B cell (primary cell): ENCODE results near the gene CDK6. TPM values are rescaled to one million over a fixed set of nuclear protein-coding genes. Genes with fewer than 3 reads are reported as not detected.

Experiments
- ATAC-seq: fragments of 200-7000 bp; cut with Tn5 transposase; one replicate; pipeline ENCODE4 v1.10.0; 2021; ENCODE audit warnings: low read depth, mild to moderate bottlenecking, moderate number of reproducible peaks, moderate library complexity
- CTCF ChIA-PET: fragments of 350-600 bp; sonication (Branson Sonifier 250); formaldehyde crosslinking; loops from one replicate; lab custom pipeline; 2021; ENCODE audit warnings: antibody characterized with exemption, inconsistent platforms; lab: Charles Lee
- POLR2A ChIA-PET: fragments of 350-600 bp; sonication (Branson Sonifier 250); formaldehyde crosslinking; loops from one replicate; lab custom pipeline; 2021; ENCODE audit warnings: antibody characterized with exemption; lab: Charles Lee
- DNase-seq: peaks from one replicate; pipeline ENCODE4 v3.0.0; 2013
- H2AFZ ChIP-seq: 2 replicates; pipeline ENCODE4 v1.6.1; 2012; ENCODE audit warnings: mild to moderate bottlenecking, low read depth, low read length; ENCODE audit not compliant: insufficient read depth, poor library complexity, severe bottlenecking
- H3K27ac ChIP-seq, 2 donors: 1 replicate in 1 of 2; 2 replicates in 1 of 2; pipeline ENCODE4 v1.5.1; 2012 to 2013; ENCODE audit warnings: low read length in 2 of 2, mild to moderate bottlenecking in 2 of 2, moderate library complexity in 1 of 2
- H3K27me3 ChIP-seq, 4 experiments: fragments of 200-600 bp in 1 of 4; sonication (generic) in 1 of 4; replicated peaks in 1 of 4; 1 replicate in 2 of 4; 2 replicates in 2 of 4; pipeline versions ENCODE4 v1.6.1 to v1.7.0; 2013 to 2016; ENCODE audit warnings: low read length in 3 of 4, mild to moderate bottlenecking in 2 of 4, mixed read lengths in 1 of 4, moderate library complexity in 1 of 4; ENCODE audit not compliant: insufficient read depth in 4 of 4, control insufficient read depth in 3 of 4; ENCODE audit errors: control extremely low read depth in 1 of 4
- H3K36me3 ChIP-seq, 2 experiments: replicated peaks in 1 of 2; 1 replicate in 1 of 2; 2 replicates in 1 of 2; pipeline versions ENCODE4 v1.6.1 to v1.7.1; 2013; ENCODE audit warnings: low read length in 1 of 2; ENCODE audit not compliant: insufficient read depth in 2 of 2, control insufficient read depth in 1 of 2; ENCODE audit errors: control extremely low read depth in 1 of 2, extremely low read depth in 1 of 2
- H3K4me1 ChIP-seq, 2 donors: fragments of 200-600 bp in 1 of 2; sonication (generic) in 1 of 2; 1 replicate in 1 of 2; 2 replicates in 1 of 2; pipeline versions ENCODE4 v1.5.1 to v1.6.1; 2013 to 2017; ENCODE audit warnings: low read length in 2 of 2; ENCODE audit not compliant: control insufficient read depth in 2 of 2, insufficient read depth in 2 of 2
- H3K4me2 ChIP-seq: replicated peaks from 2 replicates; pipeline ENCODE3; 2012; ENCODE audit warnings: mild to moderate bottlenecking, low read depth, low read length; ENCODE audit not compliant: poor library complexity, severe bottlenecking
- H3K4me3 ChIP-seq, 5 experiments: fragments of 200-600 bp in 1 of 5; sonication (generic) in 1 of 5; 1 replicate in 3 of 5; 2 replicates in 2 of 5; pipeline versions ENCODE4 v1.5.1 to v1.7.0; 2011 to 2016; ENCODE audit warnings: low read length in 4 of 5, mild to moderate bottlenecking in 4 of 5, low read depth in 2 of 5, control low read depth in 1 of 5, moderate library complexity in 1 of 5; ENCODE audit not compliant: insufficient read depth in 1 of 5; ENCODE audit errors: control extremely low read depth in 1 of 5, extremely low read depth in 1 of 5
- H3K79me2 ChIP-seq: fragments of 200-600 bp; sonication (generic); one replicate; pipeline ENCODE4 v1.6.0; 2016; ENCODE audit warnings: low read length; ENCODE audit not compliant: control insufficient read depth, insufficient read depth
- H3K9ac ChIP-seq: fragments of 200-600 bp; sonication (generic); 2 replicates; pipeline ENCODE4 v1.6.1; 2017; ENCODE audit warnings: mild to moderate bottlenecking, low read length, moderate library complexity
- H3K9me3 ChIP-seq, 3 donors: one replicate each; pipeline versions ENCODE4 v1.6.1 to v1.7.1; 2013; ENCODE audit warnings: low read length in 2 of 3; ENCODE audit not compliant: control insufficient read depth in 2 of 3, insufficient read depth in 1 of 3; ENCODE audit errors: control extremely low read depth in 1 of 3
- H4K20me1 ChIP-seq: 2 replicates; pipeline ENCODE4 v1.6.0; 2012; ENCODE audit warnings: mild to moderate bottlenecking, low read length; ENCODE audit not compliant: insufficient read depth, control insufficient read depth, poor library complexity, severe bottlenecking
- H3K27ac Mint-ChIP-seq: one replicate; pipeline ENCODE4 v1.8.0; 2021; ENCODE audit warnings: mixed read lengths
- H3K27me3 Mint-ChIP-seq: one replicate; pipeline ENCODE4 v1.8.0; 2021; ENCODE audit warnings: mixed read lengths
- H3K4me1 Mint-ChIP-seq: one replicate; pipeline ENCODE4 v1.8.0; 2021; ENCODE audit warnings: mixed read lengths
- H3K4me3 Mint-ChIP-seq: one replicate; pipeline ENCODE4 v1.8.0; 2021; ENCODE audit warnings: mixed read lengths
- H3K9me3 Mint-ChIP-seq: one replicate; pipeline ENCODE4 v1.8.0; 2022; ENCODE audit warnings: mixed read lengths; ENCODE audit not compliant: insufficient read depth
- EZH2 ChIP-seq: IDR thresholded peaks from 2 replicates; pipeline ENCODE4 v1.6.1; 2012; ENCODE audit warnings: borderline replicate concordance, low read depth, mild to moderate bottlenecking, moderate library complexity, low read length; ENCODE audit not compliant: insufficient read depth, poor library complexity, severe bottlenecking
- WGBS: methylation state at CpG from one replicate; pipeline ENCODE4 v1.1.5; 2013; ENCODE audit warnings: missing lambda C conversion rate; ENCODE audit not compliant: insufficient coverage; 5-methylcytosine and 5-hydroxymethylcytosine counted together
- intact Hi-C: fragments of 100-400 bp; cut with micrococcal nuclease; formaldehyde crosslinking; loops from one replicate; pipeline ENCODE4 v1.10.0; 2022
- polyA plus RNA-seq: library from polyadenylated mRNA; depleted of rRNA; stranded (reverse); fragments of >200 nt; gene quantifications from 2 replicates; pipeline ENCODE4 v1.2.3, GENCODE V29; 2012
- total RNA-seq, 2 donors: library from RNA; stranded (reverse); fragments of 120-200 nt in 1 of 2; gene quantifications; 1 replicate in 1 of 2; 2 replicates in 1 of 2; pipeline versions ENCODE4 v1.2.3 to v1.2.4, GENCODE V29; 2013 to 2022
- TF ChIP-seq, protein P1 (sequence below): fragments of 200-600 bp; IDR thresholded peaks from one replicate; pipeline ENCODE4 v1.8.0; 2022; ENCODE audit warnings: antibody characterized with exemption, mild to moderate bottlenecking

Gene CDK6
- total and polyA plus RNA-seq, 2 donors (not counting 1 experiment from before 2014, with no cell fraction given), result 3.0 to 14.6 TPM

DNA sequence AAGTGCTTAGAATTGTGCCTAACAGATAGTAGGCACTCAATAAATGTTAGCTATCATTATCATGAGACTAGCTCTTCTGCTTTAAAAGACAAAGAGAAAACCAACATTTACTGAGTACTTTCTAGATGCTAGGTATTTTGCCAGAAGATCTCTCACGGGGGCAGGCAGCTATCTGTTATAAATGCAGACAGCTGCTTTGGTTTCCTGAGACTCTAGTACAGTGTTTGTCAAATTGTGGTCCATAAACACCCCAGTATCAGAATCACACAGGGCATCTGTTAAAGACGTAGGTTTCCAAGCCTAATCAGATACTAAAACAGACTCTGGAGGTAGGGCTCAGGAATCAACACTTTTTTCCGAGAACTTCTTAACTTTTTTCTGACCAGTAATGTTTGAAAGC is 260.1 kb downstream of the CDK6 start:
- Histone ChIP-seq H3K36me3 (peaks cover 36 to 77% of the 10 kb centered on the region in 2 experiments), H2AFZ (no peak overlapping the region), H3K4me3 (no peak overlapping the region), H3K9ac (no peak overlapping the region), H3K4me2 (no peak overlapping the region), H3K9me3 (no peaks in the 10 kb centered on the region), H4K20me1 (peaks cover 23% of the 10 kb centered on the region), H3K79me2 (peaks cover 21% of the 10 kb centered on the region), H3K27me3 (no peaks in the 10 kb centered on the region), H3K27ac (no peak overlapping the region), H3K4me1 (no peaks in the 10 kb centered on the region)
- DNase-seq (no peak), ATAC-seq (no peak)
- WGBS, result 90% methylated on average over 2 of the region's 3 CpGs
- Mint-ChIP-seq H3K4me3 (no peak overlapping the region), H3K27me3 (no peaks in the 10 kb centered on the region), H3K4me1 (peaks cover 2% of the 10 kb centered on the region), H3K9me3 (no peaks in the 10 kb centered on the region), H3K27ac (no peak overlapping the region)
- intact Hi-C loops, result no loop called here
- TF ChIP-seq, protein P1, sequence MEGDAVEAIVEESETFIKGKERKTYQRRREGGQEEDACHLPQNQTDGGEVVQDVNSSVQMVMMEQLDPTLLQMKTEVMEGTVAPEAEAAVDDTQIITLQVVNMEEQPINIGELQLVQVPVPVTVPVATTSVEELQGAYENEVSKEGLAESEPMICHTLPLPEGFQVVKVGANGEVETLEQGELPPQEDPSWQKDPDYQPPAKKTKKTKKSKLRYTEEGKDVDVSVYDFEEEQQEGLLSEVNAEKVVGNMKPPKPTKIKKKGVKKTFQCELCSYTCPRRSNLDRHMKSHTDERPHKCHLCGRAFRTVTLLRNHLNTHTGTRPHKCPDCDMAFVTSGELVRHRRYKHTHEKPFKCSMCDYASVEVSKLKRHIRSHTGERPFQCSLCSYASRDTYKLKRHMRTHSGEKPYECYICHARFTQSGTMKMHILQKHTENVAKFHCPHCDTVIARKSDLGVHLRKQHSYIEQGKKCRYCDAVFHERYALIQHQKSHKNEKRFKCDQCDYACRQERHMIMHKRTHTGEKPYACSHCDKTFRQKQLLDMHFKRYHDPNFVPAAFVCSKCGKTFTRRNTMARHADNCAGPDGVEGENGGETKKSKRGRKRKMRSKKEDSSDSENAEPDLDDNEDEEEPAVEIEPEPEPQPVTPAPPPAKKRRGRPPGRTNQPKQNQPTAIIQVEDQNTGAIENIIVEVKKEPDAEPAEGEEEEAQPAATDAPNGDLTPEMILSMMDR, result no peak
- no peak for TF ChIP-seq EZH2
- ChIA-PET CTCF (no interaction called here), POLR2A (no interaction called here)

DNA sequence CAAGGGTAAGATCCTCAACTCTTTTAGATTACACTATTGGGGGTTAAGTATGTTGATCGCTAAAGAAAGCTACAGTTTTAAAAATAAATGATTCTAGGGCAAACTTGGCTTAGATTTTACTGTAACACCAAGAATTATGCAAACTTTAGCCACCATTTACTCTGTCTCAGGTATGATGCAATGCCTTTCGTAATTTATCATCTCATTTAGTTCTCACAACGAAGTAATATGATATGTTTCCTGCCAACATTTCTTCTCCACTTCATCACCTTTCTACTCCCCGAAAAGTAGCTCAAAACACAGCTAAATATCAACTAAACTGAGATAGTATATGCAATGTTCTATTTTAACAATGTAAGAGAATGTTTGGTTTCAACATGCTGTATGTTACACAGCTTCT is 267.2 kb downstream of the CDK6 start:
- ATAC-seq (no peak), DNase-seq (no peak)
- H2AFZ ChIP-seq, result no peak overlapping the region
- H3K9me3 ChIP-seq, result no peaks in the 10 kb centered on the region
- no peak overlapping the region for H3K9ac ChIP-seq
- no peaks in the 10 kb centered on the region for H3K9me3 Mint-ChIP-seq
- no peak overlapping the region for H3K27ac ChIP-seq
- intact Hi-C loops, result no loop called here
- CTCF ChIA-PET, result no interaction called here
- H3K4me1 ChIP-seq, result no peaks in the 10 kb centered on the region
- no peaks in the 10 kb centered on the region for H3K79me2 ChIP-seq
- TF ChIP-seq, protein P1, result no peak
- TF ChIP-seq EZH2, result no peak
- no peaks in the 10 kb centered on the region for H4K20me1 ChIP-seq
- POLR2A ChIA-PET, result no interaction called here
- H3K4me2 ChIP-seq, result no peak overlapping the region
- H3K27me3 ChIP-seq, result no peaks in the 10 kb centered on the region
- H3K4me3 ChIP-seq, result no peak overlapping the region
- no peaks in the 10 kb centered on the region for H3K27me3 Mint-ChIP-seq
- no peak overlapping the region for H3K27ac Mint-ChIP-seq
- H3K4me3 Mint-ChIP-seq, result no peak overlapping the region
- peaks cover under 1% of the 10 kb centered on the region for H3K4me1 Mint-ChIP-seq
- no CpG with 5 or more reads among the region's 4 CpGs for WGBS
- H3K36me3 ChIP-seq, result peaks cover 20 to 59% of the 10 kb centered on the region in 2 experiments
